ENCODE measurements around the gene KRT17.
A peak's percentile ranks its signal among the peaks of the same experiment; 100 is the strongest.
"Not testable (repeated sequence)": the region's sequence is repeated elsewhere in the genome, so short reads cannot be mapped to it uniquely, and the experiment has no call there.

The KRT17 gene

DNA sequence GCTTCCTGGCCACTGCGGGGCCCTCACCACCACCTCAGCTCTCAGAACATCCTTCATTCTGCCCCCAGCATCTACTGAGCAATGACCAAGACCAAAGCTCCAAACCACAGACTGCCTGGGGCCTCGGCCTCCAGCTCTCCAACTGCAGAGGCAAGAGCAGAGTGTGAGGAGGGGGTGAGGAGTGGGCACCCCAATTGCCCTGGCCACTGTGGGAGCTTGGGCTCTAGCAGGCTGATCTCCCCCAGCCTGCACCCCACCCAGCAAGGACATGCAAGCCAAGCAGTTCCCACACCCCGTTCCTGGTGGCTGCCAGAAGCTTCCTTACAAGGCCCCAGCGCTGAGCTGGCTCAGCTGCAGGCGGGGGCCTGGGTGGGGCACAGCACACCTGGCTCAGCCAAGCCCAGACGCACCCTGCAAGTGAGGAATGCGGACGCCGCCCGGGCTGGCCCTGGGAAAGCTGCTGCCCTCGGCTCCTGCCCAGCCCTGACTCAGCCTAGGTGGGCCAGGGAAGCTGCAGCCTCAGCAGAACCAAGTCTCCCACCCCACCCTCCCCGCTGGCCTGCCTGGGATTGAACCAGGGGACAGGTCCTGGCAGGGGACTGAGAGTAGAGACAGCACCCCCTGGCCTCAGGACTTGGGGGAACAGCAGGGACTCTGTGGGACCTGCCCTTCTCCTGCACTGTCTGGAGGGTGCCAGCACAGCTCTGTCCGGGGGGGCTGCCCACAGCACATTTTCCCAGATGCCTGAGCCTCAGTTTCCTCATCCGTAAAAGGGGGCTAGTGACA, 29.7 kb upstream of the KRT17 start:
- no peak for DNase-seq

DNA sequence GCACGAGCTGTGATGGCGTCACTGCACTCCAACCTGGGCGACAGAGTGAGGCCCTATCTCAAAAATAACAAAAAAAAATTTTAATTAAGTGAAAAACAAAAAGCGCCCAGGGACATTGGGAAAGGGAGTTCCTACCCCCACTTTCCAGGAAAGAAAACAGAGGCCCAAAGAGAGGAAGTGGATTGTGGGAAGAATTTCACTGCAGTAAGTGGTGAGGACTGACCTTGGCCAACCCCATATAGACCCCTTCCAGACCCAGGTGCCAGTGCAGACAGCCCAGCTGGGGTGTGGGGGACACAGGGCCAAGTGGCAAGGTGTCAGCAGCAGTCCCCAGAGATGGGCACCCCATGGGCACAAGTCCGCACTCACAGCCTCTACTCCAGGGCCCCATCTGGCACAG, 29.0 kb upstream of the KRT17 start:
- no peak for DNase-seq

DNA sequence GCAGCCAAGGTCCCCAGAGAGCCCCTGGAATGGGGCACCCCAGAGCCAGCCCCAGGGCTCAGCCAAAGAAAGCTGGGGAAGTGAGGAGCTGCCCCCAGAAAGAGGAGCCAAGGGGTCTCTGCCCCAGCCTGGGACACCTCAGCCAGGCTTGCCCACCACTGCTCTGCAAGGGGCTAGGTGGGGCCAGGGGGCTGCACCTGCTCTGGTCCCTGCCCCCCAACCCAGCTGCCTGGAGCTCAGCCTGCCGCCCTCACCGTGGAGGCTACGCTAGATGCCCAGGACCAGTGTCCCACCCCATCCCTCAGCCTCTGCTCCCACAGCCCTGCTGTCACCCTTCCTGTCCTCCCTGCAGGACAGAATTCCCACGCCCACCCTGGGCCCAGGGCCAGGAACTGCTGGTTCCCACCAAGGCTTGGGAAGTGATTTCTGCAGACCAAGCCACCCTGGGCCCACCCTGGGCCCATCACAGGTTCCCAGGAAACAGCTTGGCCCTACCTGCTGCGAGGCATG, 28.1 kb upstream of the KRT17 start:
- no peak for DNase-seq

DNA sequence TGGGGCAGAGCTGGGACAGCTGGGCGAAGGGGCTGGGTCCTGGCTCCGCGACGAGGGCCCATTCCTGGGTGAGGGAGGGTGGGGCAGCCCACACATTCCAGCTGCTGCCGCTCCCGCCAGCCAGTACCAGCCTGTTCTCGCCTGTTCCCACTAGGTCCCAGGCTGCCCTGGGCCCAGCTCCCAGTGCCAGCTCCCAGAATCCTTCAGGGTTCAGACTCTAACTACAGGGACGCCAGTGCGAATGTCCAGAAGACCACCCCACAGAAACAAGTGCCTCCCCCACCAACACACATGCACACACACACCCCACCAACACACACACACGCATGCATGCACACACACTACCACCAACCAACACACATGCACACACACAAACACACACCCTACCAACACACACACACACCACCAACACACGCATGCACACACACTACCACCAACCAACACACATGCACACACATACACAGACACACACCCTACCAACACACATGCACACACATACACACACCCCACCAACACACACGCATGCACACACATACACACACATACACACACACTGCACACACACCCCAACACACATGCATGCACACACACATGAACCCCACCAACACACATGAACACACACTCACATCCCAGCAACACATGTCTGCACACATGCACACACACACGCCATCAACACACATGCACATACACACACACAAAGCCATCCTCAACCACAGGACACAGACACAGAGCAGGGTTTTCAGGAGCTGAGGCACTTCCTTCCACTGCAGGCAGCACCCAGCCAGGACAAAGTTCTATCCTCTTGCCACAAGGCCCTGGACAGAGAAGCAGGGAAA, 27.5 kb upstream of the KRT17 start:
- DNase-seq, result no peak

DNA sequence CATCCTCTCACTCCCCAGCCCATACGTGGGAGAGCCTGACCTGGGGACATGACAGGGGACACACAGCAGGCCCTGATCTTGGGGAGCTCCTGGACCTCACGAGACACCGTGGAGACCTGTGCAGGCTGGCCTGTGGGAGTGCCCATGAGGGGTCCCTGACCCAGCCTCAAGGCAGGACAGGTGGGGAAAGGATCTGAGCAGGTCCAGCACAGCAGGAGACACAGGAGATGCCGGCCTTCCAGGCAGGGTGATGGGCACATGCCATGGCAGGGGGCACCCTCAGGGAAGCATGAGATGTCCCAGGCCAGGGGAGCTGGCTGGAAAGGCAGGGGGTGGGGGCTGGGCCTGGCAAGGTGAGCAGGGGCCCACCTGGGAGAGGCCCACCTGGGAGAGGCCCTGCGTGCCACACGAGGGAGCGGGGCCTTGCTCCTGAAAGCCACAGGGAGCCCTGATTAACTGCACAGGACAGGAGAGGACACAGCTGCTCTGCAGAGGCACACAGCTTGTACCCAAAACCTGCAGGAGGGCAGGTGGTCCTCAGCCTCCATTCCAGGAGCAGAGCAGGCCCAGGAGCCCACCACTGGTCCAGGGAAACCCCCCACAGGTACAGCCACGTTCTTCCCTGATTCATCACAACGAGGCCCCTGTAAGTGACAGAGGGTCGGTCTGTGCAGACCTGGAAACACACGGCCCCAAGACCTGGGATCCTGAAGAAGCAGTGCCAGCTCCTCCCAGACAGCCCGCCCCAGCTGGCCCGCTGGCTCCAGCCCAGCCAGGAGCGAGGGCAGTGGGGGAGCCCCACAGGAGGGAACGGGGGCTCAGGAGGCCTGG, 26.6 kb upstream of the KRT17 start:
- no peak for DNase-seq

DNA sequence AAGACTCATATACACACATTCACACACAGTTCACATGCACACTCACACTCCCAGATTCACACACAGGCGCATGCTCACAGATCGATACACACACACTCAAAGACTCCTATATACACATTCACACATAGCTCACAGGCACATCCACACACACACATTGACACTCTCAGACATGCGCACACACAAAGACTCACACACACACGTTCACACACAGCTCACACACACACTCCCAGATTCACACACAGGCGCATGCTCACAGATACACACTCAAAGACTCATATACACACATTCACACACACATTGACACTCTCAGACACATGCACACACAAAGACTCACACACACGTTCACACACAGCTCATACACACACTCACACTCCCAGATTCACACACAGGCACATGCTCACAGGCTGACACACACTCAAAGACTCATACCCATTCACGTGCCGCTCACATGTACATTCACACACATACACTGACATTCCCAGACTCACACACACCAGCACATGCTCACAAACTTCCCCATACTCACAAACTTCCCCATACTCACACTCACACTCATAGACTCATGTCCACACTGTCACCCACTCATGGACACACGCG, 25.6 kb upstream of the KRT17 start:
- DNase-seq, result no peak

DNA sequence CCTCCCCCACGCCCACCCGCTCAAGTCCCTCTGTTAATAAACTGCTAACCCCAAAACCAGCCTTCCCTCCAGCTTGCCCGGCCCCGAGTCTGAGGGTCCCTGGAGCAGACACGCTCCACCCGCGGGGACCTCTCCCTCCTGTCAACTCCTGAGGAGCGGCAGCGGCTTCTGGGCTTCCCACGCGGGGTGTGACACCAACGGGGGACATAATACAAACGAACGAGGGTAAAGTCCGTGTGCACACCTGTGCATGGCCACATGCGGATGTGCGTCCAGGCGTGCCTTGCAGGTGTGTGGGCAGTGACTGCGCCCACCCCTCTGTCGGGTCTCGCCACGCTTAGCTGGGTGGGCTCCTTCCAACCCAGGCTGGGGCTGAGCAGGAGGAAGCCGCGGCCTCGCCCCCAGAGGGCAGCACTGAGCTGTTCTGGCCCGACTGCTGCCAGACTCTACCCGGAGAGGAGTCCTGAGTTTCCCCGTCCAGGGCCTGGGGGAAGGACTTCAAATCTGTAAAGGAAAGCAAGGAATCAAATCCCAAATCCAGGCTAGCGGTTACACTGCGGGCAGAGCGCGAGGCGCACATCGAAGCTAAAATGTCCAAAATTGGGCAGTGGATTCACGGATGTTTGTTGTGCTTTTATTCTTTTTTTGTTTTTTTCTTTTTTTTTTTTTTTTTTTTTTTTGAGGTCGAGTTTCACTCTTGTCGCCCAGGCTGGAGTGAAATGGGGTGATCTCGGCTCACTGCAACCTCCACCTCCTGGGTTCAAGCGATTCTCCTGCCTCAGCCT, 24.2 kb upstream of the KRT17 start:
- DNase-seq, result peak; percentile 73

DNA sequence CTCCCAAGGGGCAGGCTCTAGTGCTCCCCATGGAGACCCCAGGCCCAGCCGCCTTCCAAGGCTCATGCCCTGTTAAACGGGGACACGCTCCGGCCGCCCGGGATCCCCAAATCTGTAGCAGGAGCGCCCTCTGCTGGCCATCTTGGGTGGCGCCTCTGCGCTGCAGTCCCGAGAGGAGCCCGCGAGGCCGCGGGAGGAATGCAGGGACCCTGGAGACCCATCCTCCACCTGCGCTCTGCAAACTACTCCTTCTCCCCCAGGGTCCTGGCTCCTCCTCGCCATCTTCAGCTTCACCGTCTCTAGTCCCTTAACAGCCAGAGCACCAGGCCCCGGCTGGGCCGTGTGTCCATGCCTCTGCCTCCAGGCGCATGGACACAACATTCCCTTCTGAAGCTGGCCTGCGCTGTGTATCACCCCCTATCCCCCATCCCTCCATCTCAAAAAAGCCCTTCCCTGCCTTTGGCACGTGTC, 23.6 kb upstream of the KRT17 start:
- peak; percentile 86 for DNase-seq

DNA sequence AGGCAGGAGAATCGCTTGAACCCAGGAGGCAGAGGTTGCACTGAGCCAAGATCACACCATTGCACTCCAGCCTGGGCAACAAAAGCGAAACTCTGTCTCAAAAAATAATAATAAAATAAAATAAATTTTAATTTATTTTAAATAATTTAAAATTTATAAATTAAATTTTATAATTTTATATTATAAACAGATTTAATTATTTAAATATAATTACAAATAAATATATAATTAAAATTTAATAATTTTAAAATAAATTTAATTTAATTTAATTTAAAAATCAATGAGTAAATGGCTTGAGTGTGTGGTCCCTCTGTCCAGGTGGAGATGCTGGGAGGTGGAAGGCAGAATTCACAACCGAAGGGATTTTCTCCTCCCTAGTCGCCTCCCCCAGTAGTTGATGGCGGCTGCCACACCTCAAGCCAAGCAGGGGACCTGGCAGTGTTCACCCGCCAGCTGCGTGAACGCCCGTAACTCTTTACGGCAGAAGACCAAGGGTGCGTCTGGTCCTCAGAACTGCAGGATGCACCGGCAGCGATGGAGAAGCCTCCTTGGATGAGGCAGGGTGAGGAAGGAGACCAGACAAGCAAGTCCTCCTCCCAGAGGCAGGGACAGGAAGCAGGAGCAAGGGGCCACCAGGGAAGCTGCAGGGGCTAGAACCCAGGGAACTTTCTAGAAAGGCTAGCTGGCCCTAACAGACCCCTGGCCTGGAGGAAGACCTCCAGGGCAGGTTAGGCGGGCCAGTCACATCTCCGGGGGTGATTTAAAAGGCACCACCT, 22.9 kb upstream of the KRT17 start:
- DNase-seq, result peak; percentile 43

DNA sequence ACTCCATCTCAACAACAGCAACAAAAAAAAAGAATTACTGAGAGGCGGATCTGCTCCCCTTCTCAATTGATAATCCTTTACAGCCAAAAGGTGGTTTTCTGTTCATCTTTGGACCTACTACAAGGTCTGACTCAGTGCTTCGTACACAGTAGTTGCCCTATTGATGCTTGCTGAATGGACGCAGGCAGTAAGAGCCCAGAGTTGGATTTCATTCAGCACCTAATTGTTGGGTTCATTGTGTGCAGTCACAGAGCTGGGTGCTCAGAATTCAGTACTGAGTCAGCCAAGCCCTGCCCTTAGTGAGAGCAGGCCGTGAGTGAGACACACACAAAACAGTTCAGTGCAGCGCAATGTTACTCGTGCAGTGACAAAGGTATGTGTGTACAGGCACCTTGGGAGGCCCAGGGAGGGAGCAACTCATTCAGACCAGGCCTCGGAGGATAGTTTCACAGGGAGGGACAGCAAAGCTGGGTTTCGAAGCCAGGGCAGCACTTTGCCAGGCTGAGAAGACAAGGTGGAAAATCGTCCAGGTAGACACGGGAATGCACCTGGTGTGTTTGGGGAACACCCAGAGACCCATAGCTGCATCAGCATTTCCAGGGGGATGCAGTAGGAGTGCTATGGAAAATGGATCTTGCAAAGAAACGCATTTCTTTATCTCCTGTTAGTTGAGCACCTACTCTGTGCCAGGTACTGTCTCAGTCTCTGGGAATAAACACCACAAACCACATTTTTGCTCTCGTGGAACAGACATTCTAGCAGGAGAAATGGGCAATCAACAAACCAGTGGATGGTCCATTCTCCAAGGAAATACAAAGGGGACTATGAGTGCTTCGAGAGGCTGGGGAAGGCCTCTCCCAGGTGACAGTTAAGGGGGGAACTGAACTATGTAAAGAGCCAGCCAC, 18.1 kb upstream of the KRT17 start:
- no peak for DNase-seq

DNA sequence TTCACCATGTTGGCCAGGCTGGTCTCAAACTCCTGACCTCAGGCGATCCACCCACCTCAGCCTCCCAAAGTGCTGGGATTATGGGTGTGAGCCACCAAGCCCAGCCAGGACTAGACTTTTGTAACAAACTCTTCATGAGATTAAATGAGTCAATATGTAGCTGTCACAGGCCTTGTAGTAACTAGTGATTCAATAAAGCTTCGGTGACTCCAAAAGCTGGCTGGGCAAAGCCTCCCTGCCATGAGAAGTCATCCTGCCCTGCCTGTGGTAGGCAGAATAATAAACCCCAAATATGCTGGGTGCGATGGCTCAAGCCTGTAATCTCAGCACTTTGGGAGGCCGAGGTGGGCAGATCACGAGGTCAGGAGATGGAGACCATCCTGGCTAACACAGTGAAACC, 16.2 kb upstream of the KRT17 start:
- not testable (repeated sequence) for DNase-seq

DNA sequence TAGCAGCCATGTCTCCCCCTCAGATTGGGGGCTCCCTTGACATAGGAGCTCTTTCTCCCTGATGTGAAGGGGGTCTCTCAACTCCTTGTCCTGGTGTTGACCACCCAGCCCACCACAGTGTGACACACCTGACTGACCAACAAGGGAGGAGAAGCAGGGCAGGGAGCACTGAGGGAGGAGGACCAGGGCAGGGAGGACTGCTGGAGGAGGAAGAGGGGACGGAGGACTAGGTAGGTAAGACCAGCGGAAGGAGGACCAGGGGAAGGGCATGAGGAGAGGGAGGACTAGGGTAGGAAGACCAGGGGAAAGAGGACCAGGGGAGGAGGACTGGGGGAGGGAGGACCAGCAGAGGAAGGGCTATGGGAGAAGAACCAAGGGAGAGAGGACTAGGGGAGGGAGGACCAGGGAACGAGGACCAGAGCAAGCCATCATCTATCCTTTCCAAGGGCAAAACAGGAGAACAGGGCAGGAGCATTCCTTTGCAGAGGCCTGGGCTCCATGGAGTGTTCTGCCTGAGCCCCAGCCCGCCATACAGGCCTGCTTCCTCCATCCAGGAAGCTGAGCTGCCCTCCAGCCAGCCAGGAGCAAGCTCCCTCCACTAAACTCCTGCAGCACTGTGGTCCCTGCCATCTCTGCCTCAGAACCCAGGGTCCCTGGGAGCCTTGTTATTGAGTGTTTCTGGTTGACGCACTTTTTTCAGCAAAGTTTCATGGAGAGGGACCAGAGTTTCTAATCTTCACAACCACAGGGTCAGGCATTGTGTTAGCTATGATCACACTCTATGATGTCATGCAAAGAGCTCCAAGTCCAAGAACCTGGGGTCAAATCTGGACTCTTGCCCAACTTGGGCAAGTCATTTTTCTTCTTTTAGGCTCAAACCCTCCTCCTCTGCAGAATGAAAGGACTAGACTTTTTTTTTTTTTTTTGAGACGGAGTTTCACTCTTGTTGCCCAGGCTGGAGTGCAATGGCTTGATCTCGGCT, 15.4 kb upstream of the KRT17 start:
- DNase-seq, result no peak

DNA sequence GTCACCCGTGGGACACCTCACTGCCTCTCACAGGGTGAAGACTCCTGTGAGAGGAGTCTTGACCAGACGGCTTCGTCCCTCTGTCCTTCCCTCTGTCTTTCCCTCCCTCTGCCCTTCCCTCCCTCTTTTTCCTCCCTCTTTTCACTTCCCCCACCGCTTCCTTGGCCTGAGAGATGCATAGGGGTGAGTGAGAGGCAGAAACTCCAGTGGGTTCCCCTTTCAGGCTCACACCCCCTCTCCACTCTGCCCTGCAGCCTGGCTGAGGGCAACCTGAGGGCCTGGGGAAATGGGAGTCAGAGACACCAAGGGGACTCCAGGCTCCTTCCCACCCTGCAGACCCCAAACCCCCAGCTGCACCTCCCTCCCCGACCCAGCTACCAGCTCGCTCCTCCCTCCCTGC, 14.6 kb upstream of the KRT17 start:
- no peak for DNase-seq

DNA sequence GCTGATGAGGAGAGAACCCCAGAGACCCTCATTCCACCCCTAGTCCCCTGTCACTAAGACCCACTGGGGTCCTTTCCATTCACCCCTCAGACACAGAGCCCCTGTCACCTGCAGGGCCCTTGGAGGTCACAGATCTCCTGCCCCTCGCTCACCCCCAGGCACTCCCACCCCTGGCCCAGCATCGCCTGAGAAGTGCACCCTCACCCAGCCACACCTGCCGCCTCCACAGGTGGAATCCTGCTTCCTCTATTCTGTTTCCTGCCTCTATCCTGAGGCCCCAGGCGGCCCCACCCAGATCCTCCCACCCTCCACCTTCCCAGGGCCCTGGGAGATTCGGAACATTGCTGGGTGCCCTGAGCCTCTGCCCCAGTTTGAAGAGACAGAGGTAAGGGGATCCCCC, 13.8 kb upstream of the KRT17 start:
- no peak for DNase-seq

DNA sequence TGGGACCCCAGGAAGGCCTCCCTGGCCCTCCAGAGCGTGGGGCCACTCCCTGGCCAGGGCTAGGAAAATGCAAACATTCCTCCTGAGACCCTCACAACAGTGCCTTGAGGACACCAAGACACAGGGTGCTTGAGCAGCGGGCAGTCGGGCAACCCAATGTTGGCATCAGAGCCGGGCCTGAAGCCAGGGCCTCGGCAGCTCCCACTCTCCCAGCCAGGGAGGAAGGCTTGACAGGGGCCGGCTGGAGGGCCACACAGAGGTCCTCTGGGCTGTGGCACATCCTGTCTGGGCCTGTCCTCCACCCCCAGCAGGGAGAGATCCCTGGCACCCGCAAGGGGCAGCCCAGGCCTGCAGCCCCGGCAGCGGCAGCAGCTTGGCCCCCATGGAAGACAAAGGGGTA, 12.3 kb upstream of the KRT17 start:
- no peak for DNase-seq

DNA sequence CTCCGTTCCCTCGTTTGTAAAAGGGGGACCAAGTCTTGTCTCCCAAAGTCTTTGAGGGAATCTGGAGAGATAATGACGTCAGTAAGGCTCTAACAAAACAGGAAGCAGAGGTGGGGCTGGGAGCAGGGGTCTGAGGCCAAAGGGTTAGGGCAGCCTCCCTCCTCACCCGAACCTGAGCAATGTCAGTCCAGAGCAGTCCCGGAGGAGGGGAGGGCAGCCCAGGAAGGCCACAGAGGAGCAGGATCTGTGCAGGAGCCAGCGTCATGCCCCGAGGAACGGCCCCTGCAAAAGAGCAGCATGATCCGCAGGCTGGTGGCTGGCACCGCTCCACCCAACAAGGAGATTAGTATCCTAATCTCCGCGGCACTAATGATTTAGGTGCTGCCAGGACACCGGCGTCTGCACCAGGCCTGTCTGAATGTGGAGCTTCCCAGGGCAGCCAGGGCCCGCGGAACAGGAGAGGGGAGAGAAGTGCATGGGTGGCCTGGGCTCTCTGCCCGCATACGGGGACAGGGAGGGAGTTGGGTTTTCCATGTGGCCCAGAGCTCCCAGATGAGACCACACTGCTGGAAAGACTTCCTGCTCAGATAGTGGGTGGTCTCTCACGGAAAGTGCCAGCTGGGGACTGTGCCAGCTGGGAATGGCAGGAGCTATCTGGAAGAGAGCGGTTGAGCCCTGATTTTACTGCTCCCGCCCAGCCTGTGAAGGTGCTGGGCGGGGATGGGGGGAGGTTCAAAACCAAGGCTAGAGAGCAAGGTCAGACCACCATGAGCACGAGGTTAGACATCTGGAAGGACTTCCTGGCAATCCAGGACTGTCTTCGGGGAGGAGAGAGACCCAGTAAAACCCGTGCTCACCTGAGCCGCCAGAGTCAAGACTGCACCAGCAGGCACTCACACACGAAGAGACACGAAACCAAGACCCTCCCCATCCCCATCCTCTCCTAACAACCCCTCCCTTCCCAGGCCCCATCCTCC, 11.0 kb upstream of the KRT17 start:
- no peak for DNase-seq

DNA sequence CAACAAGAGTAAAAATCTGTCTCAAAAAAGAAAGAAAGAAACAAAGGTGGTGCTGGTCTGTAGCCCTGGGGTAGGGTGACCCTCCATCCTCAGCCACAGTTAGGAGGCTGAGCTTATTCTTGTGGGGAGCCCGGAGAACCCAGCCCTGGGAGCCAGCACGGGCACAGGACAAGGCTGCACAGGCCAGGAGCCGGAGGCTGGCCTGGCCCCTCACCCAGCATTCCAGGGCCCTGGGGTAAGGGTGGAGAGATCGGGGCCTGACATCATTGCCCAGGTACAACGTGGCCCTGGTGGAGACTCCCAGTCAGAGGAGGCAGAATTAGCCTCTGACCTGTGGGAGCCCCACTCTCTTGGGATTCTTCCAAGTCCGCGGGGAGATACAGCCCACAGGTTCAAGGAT, 10.3 kb upstream of the KRT17 start:
- no peak for DNase-seq

All from NCI-H2227 treated with DMSO at 0.1 percent for 48 hours (cell line).